ENCODE results near the gene AXL. TPM values are rescaled to one million over a fixed set of nuclear protein-coding genes. Genes with fewer than 3 reads are reported as not detected.
A peak's percentile ranks its signal among the peaks of the same experiment; 100 is the strongest.

Gene AXL
- total and polyA plus RNA-seq, 2 experiments from 2014 or later: 15.0 to 45.9 TPM

- WGBS (ENCODE audit: low lambda C conversion rate, missing lambda C conversion rate): 34% methylated on average over 6 of the region's 13 CpGs
- peak overlapping the region; percentile 83 for H3K27ac ChIP-seq
- DNase-seq (ENCODE audit: low spot score): no peak
- no peaks in the 10 kb centered on the region for H3K79me2 ChIP-seq
- peak overlapping the region; percentile 39 for H2AFZ ChIP-seq
- H3K9me2 ChIP-seq (replicated peaks; ENCODE audit: insufficient read depth): no peaks in the 10 kb centered on the region
- TF ChIP-seq EZH2phosphoT487 (IDR thresholded peaks at IDR 0.05; ENCODE audit: low read depth, severe bottlenecking, unreplicated experiment) (no peak), EZH2 (IDR thresholded peaks at IDR 0.05; ENCODE audit: borderline replicate concordance) (no peak), CTCF (IDR thresholded peaks at IDR 0.05; ENCODE audit: poor library complexity) (no peak)
- H4K20me1 ChIP-seq (ENCODE audit: insufficient read depth, poor library complexity, severe bottlenecking): no peaks in the 10 kb centered on the region
- H3K4me3 ChIP-seq: peak overlapping the region; percentile 46
- peak overlapping the region; percentile 87 for H3K4me2 ChIP-seq
- H3K36me3 ChIP-seq (replicated peaks; ENCODE audit: insufficient read depth, low read depth): no peaks in the 10 kb centered on the region
- H3K4me1 ChIP-seq (ENCODE audit: insufficient read depth): peaks cover 19% of the 10 kb centered on the region
- peaks cover 4% of the 10 kb centered on the region for H3K27me3 ChIP-seq
- no peaks in the 10 kb centered on the region for H3K9me3 ChIP-seq (ENCODE audit: low read depth)
Measured at GRCh38 chr19:41193430-41194156, 25.4 kb upstream of the AXL start.

- Histone ChIP-seq H3K27ac (no peak overlapping the region), H3K4me1 (ENCODE audit: insufficient read depth) (peaks cover 17% of the 10 kb centered on the region), H4K20me1 (ENCODE audit: insufficient read depth, poor library complexity, severe bottlenecking) (no peaks in the 10 kb centered on the region), H3K79me2 (no peaks in the 10 kb centered on the region), H3K27me3 (peaks cover 4% of the 10 kb centered on the region), H3K4me3 (no peak overlapping the region), H3K4me2 (peak overlapping the region; percentile 87), H3K9me2 (replicated peaks; ENCODE audit: insufficient read depth) (no peaks in the 10 kb centered on the region), H2AFZ (no peak overlapping the region), H3K36me3 (replicated peaks; ENCODE audit: insufficient read depth, low read depth) (no peaks in the 10 kb centered on the region), H3K9me3 (ENCODE audit: low read depth) (no peaks in the 10 kb centered on the region)
- whole genome bisulfite sequencing (ENCODE audit: low lambda C conversion rate, missing lambda C conversion rate): 63% methylated on average over 6 of the region's 6 CpGs
- no peak for DNase-seq (ENCODE audit: low spot score)
- TF ChIP-seq CTCF (IDR thresholded peaks at IDR 0.05; ENCODE audit: poor library complexity): no peak
- TF ChIP-seq EZH2 (IDR thresholded peaks at IDR 0.05; ENCODE audit: borderline replicate concordance): no peak
- TF ChIP-seq EZH2phosphoT487 (IDR thresholded peaks at IDR 0.05; ENCODE audit: low read depth, severe bottlenecking, unreplicated experiment): no peak
Measured at GRCh38 chr19:41194157-41194552, 24.9 kb upstream of the AXL start.

- 89% methylated on average over 10 of the region's 10 CpGs for WGBS (ENCODE audit: low lambda C conversion rate, missing lambda C conversion rate)
- H3K4me3 ChIP-seq: no peak overlapping the region
- H3K9me2 ChIP-seq (replicated peaks; ENCODE audit: insufficient read depth): no peaks in the 10 kb centered on the region
- no peak for DNase-seq (ENCODE audit: low spot score)
- TF ChIP-seq EZH2 (IDR thresholded peaks at IDR 0.05; ENCODE audit: borderline replicate concordance) (no peak), EZH2phosphoT487 (IDR thresholded peaks at IDR 0.05; ENCODE audit: low read depth, severe bottlenecking, unreplicated experiment) (no peak), CTCF (IDR thresholded peaks at IDR 0.05; ENCODE audit: poor library complexity) (no peak)
- H3K27me3 ChIP-seq: peaks cover 4% of the 10 kb centered on the region
- no peak overlapping the region for H3K4me2 ChIP-seq
- H3K79me2 ChIP-seq: no peaks in the 10 kb centered on the region
- H3K9me3 ChIP-seq (ENCODE audit: low read depth): no peaks in the 10 kb centered on the region
- H3K4me1 ChIP-seq (ENCODE audit: insufficient read depth): peaks cover 10% of the 10 kb centered on the region
- H4K20me1 ChIP-seq (ENCODE audit: insufficient read depth, poor library complexity, severe bottlenecking): no peaks in the 10 kb centered on the region
- no peak overlapping the region for H3K27ac ChIP-seq
- no peak overlapping the region for H2AFZ ChIP-seq
- no peaks in the 10 kb centered on the region for H3K36me3 ChIP-seq (replicated peaks; ENCODE audit: insufficient read depth, low read depth)
Measured at GRCh38 chr19:41195675-41196497, 23.1 kb upstream of the AXL start.
